HepG2 (cell line): ENCODE results near the gene ACACA. TPM values are rescaled to one million over a fixed set of nuclear protein-coding genes. Genes with fewer than 3 reads are reported as not detected.

Experiments
- ATAC-seq: fragments of 200-7000 bp; cut with Tn5 transposase; 3 replicates; pipeline ENCODE4 v1.9.1; 2020; ENCODE audit warnings: mild to moderate bottlenecking, moderate library complexity
- BruUV-seq: library from RNA; stranded (reverse); fragments of 400-500 nt; replicated peaks from 2 replicates; lab custom pipeline; 2021; lab: Mats Ljungman, UMichigan
- CTCF ChIA-PET: fragments of 300-600 bp; formaldehyde crosslinking; extraction: SDS; loops from one replicate; lab custom pipeline; 2021; ENCODE audit warnings: low total read pairs, inconsistent platforms, low intra/inter-chr PET ratio; lab: Yijun Ruan, JAX
- POLR2A ChIA-PET: fragments of 350-600 bp; sonication (Branson Sonifier 250); formaldehyde crosslinking; loops from one replicate; lab custom pipeline; 2020; ENCODE audit warnings: antibody characterized with exemption, inconsistent platforms; lab: Yijun Ruan, JAX
- DNase-seq: peaks from one replicate; pipeline ENCODE4 v3.0.0-alpha.2; 2015; ENCODE audit warnings: low spot score
- FAIRE-seq: peaks from 3 replicates; lab custom pipeline; 2011; peaks lifted over from hg19 to GRCh38; lab: Jason Lieb, UNC
- H2AFZ ChIP-seq: one replicate; pipeline ENCODE4 v1.6.1; 2011; ENCODE audit warnings: low read length, inconsistent platforms
- H3K27ac ChIP-seq: fragments of 300-600 bp; 3 replicates; pipeline ENCODE4 v1.8.0; 2011; ENCODE audit warnings: mixed run types, mild to moderate bottlenecking, mixed read lengths, low read length, inconsistent platforms; ENCODE audit not compliant: insufficient read depth; ENCODE audit errors: extremely low read length
- H3K27me3 ChIP-seq, 2 experiments: fragments of 200-600 bp in 1 of 2; 2 replicates in 1 of 2; 3 replicates in 1 of 2; pipeline versions ENCODE4 v1.6.0 to v1.8.0; 2011; ENCODE audit warnings: low read length in 2 of 2, mild to moderate bottlenecking in 2 of 2, moderate library complexity in 2 of 2, inconsistent platforms in 1 of 2; ENCODE audit not compliant: insufficient read depth in 2 of 2, control insufficient read depth in 1 of 2
- H3K36me3 ChIP-seq, 2 experiments: fragments of 200-600 bp in 1 of 2; replicated peaks in 1 of 2; 2 replicates in 1 of 2; 3 replicates in 1 of 2; pipeline versions ENCODE4 v1.5.1 to v1.8.0; 2011; ENCODE audit warnings: low read length in 2 of 2, inconsistent platforms in 1 of 2; ENCODE audit not compliant: insufficient read depth in 2 of 2, control insufficient read depth in 1 of 2
- H3K4me1 ChIP-seq: 2 replicates; pipeline ENCODE4 v1.5.1; 2012; ENCODE audit warnings: low read length, inconsistent platforms; ENCODE audit not compliant: insufficient read depth
- H3K4me2 ChIP-seq: 2 replicates; pipeline ENCODE4 v1.6.0; 2011; ENCODE audit warnings: low read depth, low read length, inconsistent platforms
- H3K4me3 ChIP-seq, 3 experiments: fragments of 200-600 bp in 1 of 3; sonication (generic), shearing (Covaris generic) in 1 of 3; replicated peaks in 1 of 3; 2 replicates each; pipeline ENCODE4 v1.5.1; 2011 to 2016; ENCODE audit warnings: low read length in 3 of 3, inconsistent platforms in 2 of 3, low read depth in 2 of 3, mild to moderate bottlenecking in 2 of 3, control low read depth in 1 of 3, mixed read lengths in 1 of 3; ENCODE audit not compliant: insufficient read depth in 1 of 3
- H3K79me2 ChIP-seq: one replicate; pipeline ENCODE4 v1.6.1; 2011; ENCODE audit warnings: low read length, inconsistent platforms; ENCODE audit not compliant: insufficient read depth
- H3K9ac ChIP-seq: 2 replicates; pipeline ENCODE4 v1.6.0; 2011; ENCODE audit warnings: mild to moderate bottlenecking, low read depth, low read length, inconsistent platforms; ENCODE audit not compliant: insufficient read depth
- H3K9me3 ChIP-seq: 2 replicates; pipeline ENCODE4 v1.5.1; 2012; ENCODE audit warnings: mild to moderate bottlenecking, low read length
- H4K20me1 ChIP-seq: 2 replicates; pipeline ENCODE4 v1.6.0; 2011; ENCODE audit warnings: inconsistent platforms, mild to moderate bottlenecking, low read length, moderate library complexity; ENCODE audit not compliant: insufficient read depth
- ARID3A ChIP-seq: IDR thresholded peaks from 2 replicates; pipeline ENCODE4 v1.6.1; 2012; ENCODE audit warnings: low read depth, low read length, improper control_type of control experiment
- ATF3 ChIP-seq: sonication (generic); formaldehyde crosslinking; IDR thresholded peaks from 2 replicates; pipeline ENCODE4 v1.4.0; 2020; ENCODE audit warnings: missing genetic modification reagents
- GZF1 ChIP-seq: sonication (generic); formaldehyde crosslinking; IDR thresholded peaks from 2 replicates; pipeline ENCODE4 v1.5.1; 2020; ENCODE audit warnings: mild to moderate bottlenecking, missing genetic modification reagents
- MIXL1 ChIP-seq: IDR thresholded peaks from 2 replicates; pipeline ENCODE4 v1.6.1; 2016
- ZBTB40 ChIP-seq, 2 experiments: fragments of 450-650 bp in 1 of 2; sonication (generic) in 1 of 2; formaldehyde crosslinking in 1 of 2; IDR thresholded peaks; 2 replicates each; pipeline versions ENCODE4 v1.6.1 to v1.8.0; 2016 to 2022; ENCODE audit warnings: antibody characterized with exemption in 1 of 2, mild to moderate bottlenecking in 1 of 2, missing genetic modification reagents in 1 of 2
- ZNF7 ChIP-seq: IDR thresholded peaks from 2 replicates; pipeline ENCODE4 v1.6.1; 2016; ENCODE audit warnings: missing biosample characterization, missing genetic modification reagents
- WGBS: methylation state at CpG from one replicate; pipeline ENCODE4 v1.1.6; 2017; ENCODE audit warnings: low lambda C conversion rate; 5-methylcytosine and 5-hydroxymethylcytosine counted together
- in situ Hi-C: cut with HindIII; loops from 2 replicates; pipeline ENCODE4 v1.10.0; 2017; ENCODE audit warnings: low pct_unique_long_range_greater_than_20kb; ENCODE audit not compliant: extremely low pct_ligation_motif_present
- intact Hi-C: fragments of 100-400 bp; cut with micrococcal nuclease; formaldehyde crosslinking; loops from one replicate; pipeline ENCODE4 v1.10.0; 2022; ENCODE audit not compliant: unreplicated experiment
- polyA plus RNA-seq, 8 experiments: library from polyadenylated mRNA; depleted of rRNA in 3 of 8; stranded (reverse) in 7 of 8; unstranded in 1 of 8; fragments of >200 nt; fragmentation: Illumina TruSeq in 4 of 8; extraction: Trizol in 4 of 8; gene quantifications; 2 replicates each; pipeline versions ENCODE4 v1.2.1 to v1.2.3, GENCODE V29; 2011 to 2016; ENCODE audit warnings: low read depth in 4 of 8, missing spikeins in 1 of 8, mixed read lengths in 1 of 8; ENCODE audit not compliant: insufficient read depth in 1 of 8
- total RNA-seq, 5 experiments: library from RNA; depleted of rRNA; stranded (reverse); fragments of >200 nt; fragmentation: Illumina TruSeq; extraction: Trizol; gene quantifications; 2 replicates each; pipeline ENCODE4 v1.2.3, GENCODE V29; 2016; ENCODE audit warnings: low read depth in 1 of 5

ACACA gene
- total and polyA plus RNA-seq, 2 of the 13 experiments (the other 11 are each of a cell fraction or from before 2014, with no cell fraction given), result 39.2 to 47.2 TPM

- no peaks in the 10 kb centered on the region for H3K4me1 ChIP-seq
- H3K27me3 ChIP-seq, result no peaks in the 10 kb centered on the region
- H3K27ac ChIP-seq, result no peak overlapping the region
- ATAC-seq (no peak), FAIRE-seq (no peak), DNase-seq (no peak)
- no peak overlapping the region for H3K9ac ChIP-seq
- no peak overlapping the region for H3K4me3 ChIP-seq
- in situ Hi-C loops (no loop called here), intact Hi-C loops (no loop called here)
- WGBS, result 94% methylated on average over 7 of the region's 7 CpGs
- no peak for TF ChIP-seq MIXL1 (CRISPR knock-in tag)
- BruUV-seq, result no TSS peak
- no peaks in the 10 kb centered on the region for H4K20me1 ChIP-seq
- peaks cover 16 to 70% of the 10 kb centered on the region in 2 experiments for H3K36me3 ChIP-seq
- H2AFZ ChIP-seq, result no peak overlapping the region
- ChIA-PET POLR2A (no interaction called here), CTCF (no interaction called here)
- H3K79me2 ChIP-seq, result no peaks in the 10 kb centered on the region
- no peak overlapping the region for H3K4me2 ChIP-seq
- no peaks in the 10 kb centered on the region for H3K9me3 ChIP-seq
Measured at GRCh38 chr17:37116671-37117185, 289.9 kb downstream of the ACACA start.

- Histone ChIP-seq H3K4me2 (no peak overlapping the region), H3K27ac (no peak overlapping the region), H3K9me3 (no peaks in the 10 kb centered on the region), H3K36me3 (peaks cover 25 to 84% of the 10 kb centered on the region in 2 experiments), H3K79me2 (no peaks in the 10 kb centered on the region), H3K4me3 (no peak overlapping the region), H2AFZ (no peak overlapping the region), H3K9ac (no peak overlapping the region), H4K20me1 (no peaks in the 10 kb centered on the region), H3K27me3 (no peaks in the 10 kb centered on the region), H3K4me1 (no peaks in the 10 kb centered on the region)
- DNase-seq, result no peak
- in situ Hi-C loops (no loop called here), intact Hi-C loops (no loop called here)
- ChIA-PET CTCF (no interaction called here), POLR2A (no interaction called here)
- no peak for FAIRE-seq
- ATAC-seq, result no peak
- BruUV-seq, result no TSS peak
- WGBS, result over 99% methylated on average over 4 of the region's 4 CpGs
- TF ChIP-seq ATF3 (CRISPR knock-in tag) (no peak), ZBTB40 (IDR thresholded peaks at IDR 0.05) (no peak), ZBTB40 (CRISPR knock-in tag; IDR thresholded peaks at IDR 0.05) (no peak), GZF1 (CRISPR knock-in tag) (no peak), ARID3A (no peak), ZNF7 (CRISPR knock-in tag) (no peak)
Measured at GRCh38 chr17:37111329-37111728, 295.3 kb downstream of the ACACA start.
